Measurements from ENCODE around the gene RAD9A.
A peak's percentile ranks its signal among the peaks of the same experiment; 100 is the strongest.
"Not testable (repeated sequence)": the region's sequence is repeated elsewhere in the genome, so short reads cannot be mapped to it uniquely, and the experiment has no call there.

Gene RAD9A

DNA sequence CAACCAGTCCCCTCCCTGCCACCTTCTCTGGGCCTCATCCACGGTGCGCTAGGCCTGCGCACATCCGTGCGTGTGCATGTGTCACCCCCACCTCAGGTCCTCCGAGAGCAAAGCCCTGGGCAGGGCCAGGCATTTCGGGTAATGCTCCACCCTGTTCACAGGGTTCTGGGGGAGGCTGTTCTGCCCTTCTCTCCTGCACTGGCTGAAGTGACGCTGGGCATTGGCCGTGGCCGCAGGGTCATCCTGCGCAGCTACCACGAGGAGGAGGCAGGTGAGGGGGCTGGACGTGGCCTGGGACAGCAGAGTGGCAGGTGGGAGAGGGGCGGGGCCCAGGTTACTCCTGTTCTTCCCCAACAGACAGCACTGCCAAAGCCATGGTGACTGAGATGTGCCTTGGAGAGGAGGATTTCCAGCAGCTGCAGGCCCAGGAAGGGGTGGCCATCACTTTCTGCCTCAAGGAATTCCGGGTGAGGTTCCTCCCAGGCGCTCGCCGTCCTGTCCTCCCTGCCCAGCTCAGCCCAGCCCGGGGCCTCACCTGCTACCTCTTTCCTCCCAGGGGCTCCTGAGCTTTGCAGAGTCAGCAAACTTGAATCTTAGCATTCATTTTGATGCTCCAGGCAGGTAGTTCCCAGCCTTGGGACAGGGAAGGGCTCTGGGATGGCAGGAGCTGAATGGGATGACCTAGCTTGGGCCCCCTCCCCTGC, 3.9 kb downstream of the RAD9A start:
- DNase-seq (ENCODE audit: low spot score), result no peak

DNA sequence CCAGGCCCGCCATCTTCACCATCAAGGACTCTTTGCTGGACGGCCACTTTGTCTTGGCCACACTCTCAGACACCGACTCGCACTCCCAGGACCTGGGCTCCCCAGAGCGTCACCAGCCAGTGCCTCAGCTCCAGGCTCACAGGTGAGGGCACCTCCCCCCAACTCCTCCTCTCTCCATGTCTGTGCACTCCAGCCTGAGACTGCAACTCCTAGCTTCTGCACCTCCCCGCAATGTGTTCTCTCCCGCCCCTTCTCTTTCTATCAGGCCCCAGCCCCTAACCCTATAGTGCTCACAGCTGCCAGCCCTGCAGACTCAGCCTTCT, 4.4 kb downstream of the RAD9A start:
- no peak for DNase-seq (ENCODE audit: low spot score)

DNA sequence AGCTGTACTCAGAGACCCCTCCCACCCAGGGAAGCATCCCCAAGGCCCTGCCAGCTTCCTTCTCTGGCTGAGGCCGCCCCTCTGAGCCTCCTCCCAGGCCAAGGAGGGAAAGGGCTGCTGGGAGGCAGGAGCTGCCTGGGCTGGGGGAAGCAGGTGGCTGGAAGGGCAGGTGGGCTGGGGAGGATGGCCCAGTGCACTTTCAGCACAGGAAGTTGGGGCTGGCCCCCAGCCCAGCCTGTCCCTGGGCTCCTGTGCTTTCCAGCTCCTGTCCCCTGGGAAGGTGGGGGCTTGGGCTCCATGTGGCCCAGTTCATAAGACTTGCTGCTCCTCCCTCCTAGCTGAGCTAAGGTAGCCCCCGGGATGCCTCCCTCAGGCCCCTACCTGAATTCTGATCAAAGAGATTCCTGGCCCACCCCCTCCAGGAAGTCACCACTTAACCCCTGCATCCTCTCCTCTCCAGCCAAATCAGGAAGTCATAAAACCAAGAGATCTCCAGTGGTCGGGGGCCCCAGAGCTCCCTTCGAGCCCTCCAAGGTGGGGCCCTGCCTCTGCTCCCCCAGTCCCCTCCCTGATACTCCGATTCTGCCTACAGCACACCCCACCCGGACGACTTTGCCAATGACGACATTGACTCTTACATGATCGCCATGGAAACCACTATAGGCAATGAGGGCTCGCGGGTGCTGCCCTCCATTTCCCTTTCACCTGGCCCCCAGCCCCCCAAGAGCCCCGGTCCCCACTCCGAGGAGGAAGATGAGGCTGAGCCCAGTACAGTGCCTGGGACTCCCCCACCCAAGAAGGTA, 5.0 kb downstream of the RAD9A start:
- DNase-seq (ENCODE audit: low spot score), result no peak

DNA sequence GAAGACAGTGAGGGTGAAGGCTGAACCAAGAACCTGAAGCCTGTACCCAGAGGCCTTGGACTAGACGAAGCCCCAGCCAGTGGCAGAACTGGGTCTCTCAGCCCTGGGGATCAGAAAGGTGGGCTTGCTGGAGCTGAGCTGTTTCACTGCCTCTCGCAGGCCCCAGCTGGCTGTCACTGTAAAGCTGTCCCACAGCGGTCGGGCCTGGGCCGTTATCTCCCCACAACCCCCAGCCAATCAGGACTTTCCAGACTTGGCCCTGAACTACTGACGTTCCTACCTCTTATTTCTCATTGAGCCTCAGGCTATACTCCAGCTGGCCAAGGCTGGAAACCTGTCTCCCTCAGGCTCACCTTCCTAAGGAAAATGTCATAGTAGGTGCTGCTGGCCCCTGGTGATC, 5.8 kb downstream of the RAD9A start:
- DNase-seq (ENCODE audit: low spot score), result no peak

DNA sequence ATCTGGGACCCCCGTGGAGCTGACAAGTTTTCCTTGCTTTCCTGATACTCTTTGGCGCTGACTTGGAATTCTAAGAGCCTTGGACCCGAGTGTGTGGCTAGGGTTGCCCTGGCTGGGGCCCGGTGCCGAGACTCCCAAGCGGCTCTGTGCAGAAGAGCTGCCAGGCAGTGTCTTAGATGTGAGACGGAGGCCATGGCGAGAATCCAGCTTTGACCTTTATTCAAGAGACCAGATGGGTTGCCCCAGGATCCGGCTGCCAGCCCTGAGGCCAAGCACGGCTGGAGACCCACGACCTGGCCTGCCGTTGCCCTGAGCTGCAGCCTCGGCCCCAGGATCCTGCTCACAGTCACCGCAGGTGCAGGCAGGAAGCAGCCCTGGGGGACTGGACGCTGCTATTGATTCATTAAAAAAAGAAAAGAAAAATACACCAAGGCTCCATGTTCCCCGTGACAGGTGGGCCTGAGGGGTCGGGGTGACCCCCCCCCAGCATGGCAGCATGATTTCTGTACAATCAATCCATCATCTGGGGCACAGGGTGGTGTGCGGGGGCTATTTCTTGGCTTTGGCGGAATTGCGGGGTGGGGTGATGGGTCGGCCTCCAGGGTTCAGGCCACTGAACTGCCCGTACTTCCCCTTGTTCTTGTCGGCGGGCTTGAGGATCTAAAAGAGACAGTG, 6.3 kb downstream of the RAD9A start:
- no peak for DNase-seq (ENCODE audit: low spot score)

DNA sequence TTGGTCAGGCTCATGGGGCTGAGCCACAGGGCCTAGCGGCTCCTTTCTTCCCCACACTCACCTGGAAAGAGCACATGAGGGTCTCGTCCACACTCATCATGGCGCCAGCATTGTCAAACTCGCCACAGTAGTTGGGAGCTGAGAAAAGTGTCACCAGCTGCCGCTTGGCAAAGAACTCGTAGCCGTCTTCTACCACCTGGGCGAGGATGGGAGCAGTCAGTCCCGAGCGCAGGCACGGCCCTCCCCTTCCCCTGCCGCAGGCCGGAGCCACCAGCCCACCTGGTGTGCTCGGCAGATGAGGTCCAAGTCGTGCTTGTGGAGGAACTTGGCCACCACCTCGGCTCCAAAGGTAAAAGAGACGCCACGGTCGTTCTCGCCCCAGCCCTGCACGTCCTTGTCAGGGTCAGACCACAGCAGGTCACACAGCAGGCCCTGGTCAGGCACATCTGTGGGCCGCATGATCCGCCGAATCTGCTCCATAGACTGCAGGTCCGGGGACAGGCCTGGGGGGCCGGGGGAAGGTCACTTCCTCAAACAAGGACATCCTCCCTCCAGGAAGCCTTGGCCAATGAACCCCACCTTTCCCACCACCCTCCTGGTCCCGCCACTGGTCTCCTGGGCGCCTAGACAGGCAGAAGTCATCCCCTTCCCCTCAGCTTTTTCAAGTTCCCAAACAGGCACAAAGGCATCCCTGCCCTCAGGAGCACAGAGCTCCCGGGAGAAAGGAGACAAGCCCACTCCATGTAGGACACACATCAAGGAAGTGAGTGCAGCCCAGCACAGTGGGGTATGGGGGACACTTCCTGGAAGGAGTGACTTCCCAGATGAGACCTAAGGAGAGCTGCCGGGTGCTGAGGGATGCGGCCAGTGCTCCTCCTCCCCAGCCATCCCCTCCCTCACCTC, 7.1 kb downstream of the RAD9A start:
- DNase-seq (ENCODE audit: low spot score), result no peak

DNA sequence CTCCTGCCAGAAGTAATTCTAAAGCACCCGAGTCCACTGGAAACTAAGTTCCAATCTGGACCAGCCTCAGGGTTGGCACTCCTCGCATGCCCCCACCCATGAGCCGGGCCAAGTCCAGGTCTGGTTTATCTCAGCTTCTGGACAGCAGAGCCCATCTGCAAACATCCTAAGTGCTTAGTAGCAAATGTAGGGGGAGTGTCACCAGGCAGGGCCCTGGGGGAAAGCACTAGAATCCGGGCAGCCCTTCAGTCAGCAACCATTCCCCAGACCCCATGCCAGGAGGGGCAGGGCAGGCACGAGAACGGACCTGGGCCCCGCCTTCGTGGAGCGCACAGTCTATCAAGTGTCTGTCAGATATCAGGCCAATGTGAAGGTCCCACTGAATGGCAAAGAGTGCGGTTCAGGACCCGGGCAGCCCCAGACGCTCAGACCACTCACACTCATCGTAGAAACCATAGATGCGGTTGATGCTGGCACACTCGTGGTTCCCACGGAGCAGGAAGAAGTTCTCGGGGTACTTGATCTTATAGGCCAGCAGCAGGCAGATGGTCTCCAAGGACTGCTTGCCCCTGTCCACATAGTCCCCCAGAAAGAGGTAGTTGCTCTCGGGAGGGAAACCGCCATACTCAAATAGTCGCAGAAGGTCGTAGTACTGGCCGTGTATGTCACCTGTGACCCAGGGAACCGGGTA, 8.6 kb downstream of the RAD9A start:
- no peak for DNase-seq (ENCODE audit: low spot score)

DNA sequence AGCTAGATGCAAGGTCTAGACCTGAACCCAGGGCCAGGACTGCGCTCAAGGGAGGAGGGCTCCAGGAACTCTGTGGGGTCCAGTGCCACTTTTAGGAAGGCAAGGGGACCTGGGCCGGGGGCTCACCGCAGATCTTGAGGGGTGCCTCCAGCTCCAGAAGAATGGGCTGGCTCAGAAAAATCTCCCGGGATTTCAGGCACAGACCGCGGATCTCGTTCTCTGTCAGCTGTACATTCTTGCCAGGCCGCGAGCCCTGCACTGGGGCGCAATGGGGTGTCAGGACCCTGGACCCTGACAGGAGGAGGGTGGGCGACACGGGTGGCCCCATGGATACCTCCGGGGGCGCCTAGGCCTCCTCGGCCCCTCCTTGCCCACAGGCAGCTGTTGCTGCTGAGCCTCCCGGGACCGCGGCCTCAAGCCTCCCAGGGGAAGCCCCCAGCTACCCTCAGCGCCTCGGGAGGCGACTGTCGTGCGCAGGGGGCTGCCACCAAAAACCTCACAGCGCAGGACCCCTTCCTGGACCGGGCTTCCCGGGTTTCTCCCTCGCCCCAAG, 9.2 kb downstream of the RAD9A start:
- DNase-seq (ENCODE audit: low spot score), result no peak

DNA sequence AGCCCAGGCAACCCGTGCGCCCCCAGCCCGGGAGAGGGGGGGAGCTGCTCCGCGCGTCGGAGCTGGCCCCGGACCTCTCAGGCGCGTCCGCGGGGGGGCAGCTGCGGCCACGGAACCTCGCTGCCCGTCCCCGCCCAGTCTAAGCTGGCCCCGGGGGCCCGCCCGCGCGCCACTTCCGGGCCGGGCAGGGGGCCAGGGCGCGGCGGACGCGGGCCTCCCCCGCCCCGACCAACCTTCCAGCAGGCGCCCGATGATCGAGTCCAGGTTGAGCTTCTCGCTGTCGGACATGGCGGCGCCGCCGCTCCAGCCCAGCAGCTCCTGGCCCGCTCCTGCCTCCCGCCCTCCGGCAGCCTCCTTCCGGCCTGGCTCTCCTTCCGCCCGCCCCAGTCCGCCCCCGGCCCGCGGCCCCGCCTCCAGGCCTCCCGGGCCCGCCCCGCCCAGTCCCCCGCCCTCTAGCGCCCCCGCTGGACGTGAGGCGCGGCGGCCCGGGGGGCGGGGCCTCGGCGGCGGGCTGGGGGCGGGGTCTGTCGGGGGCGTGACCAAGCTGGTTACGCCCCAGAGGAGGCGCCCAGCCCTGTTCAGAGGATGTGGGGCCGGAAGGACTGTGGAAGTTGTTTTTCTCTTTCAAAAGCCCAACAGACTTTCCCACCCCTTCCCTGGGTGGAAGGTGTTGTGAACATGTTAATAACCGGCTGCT, 9.9 kb downstream of the RAD9A start, which contains the start of gene PPP1CA:
Gene PPP1CA (minus strand): TSS at position 364 of the 697 bp plus-strand sequence. CDS start 76 bp downstream, at position 288.
- peak; percentile 83 for DNase-seq (ENCODE audit: low spot score)

DNA sequence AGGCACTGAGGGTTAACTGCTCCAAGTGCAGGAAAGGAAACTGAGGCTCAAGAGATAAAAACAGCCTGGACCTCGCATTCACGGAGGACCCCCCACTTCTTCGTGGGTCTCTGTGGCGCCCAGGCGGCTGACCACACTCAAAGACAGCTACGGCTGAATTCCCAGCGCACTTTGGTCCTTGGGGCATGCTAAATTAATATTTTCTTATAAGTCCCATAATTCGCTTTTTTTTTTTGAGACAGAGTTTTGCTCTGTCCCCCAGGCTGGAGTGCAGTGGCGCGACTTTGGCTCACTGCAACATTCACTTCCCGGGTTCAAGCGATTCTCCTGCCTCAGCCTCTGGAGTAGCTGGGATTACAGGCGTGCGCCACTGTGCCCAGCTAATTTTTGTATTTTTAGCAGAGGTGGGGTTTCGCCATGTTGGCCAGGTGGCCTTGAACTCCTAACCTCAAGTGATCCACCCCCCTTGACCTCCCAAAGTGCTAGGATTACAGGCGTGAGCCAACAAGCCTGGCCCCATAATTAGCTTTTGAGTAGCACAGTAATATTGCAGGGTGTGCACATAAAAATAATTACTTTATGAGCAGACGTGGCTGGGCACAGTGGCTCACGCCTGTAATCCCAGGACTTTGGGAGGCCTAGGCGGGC, 10.5 kb downstream of the RAD9A start:
- DNase-seq (ENCODE audit: low spot score), result not testable (repeated sequence)

DNA sequence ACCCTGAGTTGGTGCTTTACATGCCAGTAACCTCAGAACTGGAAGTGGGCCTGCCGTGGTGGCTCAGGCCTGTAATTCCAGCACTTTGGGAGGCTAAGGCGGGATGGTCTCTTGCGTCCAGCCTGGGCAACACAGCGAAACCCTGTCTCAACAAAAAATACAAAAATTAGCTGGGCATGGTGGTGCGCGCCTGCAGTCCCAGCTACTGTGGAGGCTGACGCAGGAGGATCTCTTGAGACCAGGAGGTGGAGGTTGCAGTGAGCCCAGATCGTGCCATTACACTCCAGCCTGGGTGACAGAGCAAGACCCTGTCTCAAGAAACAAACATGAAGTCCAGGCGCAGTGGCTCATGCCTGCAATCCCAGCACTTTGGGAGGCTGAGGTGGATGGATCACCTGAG, 11.3 kb downstream of the RAD9A start:
- not testable (repeated sequence) for DNase-seq (ENCODE audit: low spot score)

DNA sequence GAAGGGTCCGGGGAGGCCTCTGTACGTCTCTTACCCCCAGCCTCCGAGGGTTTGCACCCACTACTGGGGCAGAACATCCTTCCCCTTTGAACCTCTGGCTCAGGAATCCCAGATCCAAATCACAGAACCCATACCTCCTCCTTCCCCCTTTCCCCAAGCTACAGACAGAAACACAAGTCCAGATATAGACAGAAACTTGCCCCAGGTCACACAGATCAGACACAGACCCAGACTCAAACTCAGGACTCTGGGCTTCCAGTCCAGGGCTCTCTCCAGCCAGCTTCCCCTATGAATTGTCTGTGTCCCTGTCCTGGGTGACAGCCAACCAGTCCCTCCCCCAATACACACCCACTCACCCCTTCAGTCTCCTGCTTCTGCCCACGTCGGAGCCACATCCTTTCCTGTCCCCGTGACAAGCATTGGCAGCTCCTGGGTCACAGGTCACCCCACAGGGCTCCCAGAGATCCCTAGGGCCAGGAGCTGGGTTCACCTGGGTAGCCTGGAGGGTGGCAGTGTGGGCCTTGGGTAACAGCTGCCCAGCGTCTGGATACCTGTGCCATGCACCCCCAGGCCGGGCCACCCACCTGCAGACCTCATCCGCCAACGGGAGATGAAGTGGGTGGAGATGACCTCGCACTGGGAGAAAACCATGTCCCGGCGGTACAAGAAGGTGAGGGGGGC, 12.9 kb downstream of the RAD9A start:
- no peak for DNase-seq (ENCODE audit: low spot score)

DNA sequence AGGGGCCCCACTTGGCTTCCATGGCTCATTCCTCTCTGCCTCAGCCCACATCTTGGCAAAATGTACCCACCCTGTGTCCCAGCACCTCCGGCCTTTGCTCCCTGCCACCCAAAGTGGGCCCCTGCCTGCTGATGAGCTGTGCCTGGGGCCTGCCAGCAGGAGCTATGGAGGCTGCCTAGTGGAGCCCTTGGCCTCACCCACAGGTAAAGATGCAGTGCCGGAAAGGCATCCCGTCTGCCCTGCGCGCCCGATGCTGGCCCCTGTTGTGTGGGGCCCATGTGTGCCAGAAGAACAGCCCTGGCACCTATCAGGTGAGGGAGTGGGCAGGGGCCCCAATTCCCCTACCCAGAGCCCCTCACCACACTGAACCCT, 13.4 kb downstream of the RAD9A start:
- no peak for DNase-seq (ENCODE audit: low spot score)

DNA sequence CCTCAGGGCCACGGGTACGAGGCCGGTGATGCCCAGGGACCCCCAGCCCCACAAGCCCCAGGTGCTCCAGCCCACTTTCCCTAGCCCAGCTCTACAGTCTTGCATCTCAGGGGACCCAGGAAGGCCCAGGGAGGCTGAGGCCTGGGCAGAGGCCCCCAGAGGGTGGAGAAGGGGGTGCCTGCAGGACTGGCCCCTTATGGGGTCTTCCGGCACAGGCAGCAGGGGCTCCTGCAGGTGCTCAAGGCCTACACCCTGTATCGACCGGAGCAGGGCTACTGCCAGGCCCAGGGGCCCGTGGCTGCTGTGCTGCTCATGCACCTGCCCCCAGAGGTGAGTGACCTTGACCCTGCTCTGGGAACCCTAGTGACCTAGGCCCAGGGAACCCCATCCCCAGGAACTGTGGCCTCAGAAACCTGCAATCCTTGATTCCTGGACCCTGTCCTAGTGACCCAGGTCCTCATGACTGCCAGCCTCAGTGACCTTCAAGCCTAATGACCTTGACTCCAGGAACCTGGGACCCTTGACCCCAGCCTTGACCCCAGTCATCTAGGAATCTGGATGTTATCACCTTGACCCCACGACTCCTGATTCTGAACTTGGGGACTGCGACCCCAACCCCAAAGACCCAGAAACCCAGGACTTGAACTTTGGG, 14.0 kb downstream of the RAD9A start:
- no peak for DNase-seq (ENCODE audit: low spot score)

DNA sequence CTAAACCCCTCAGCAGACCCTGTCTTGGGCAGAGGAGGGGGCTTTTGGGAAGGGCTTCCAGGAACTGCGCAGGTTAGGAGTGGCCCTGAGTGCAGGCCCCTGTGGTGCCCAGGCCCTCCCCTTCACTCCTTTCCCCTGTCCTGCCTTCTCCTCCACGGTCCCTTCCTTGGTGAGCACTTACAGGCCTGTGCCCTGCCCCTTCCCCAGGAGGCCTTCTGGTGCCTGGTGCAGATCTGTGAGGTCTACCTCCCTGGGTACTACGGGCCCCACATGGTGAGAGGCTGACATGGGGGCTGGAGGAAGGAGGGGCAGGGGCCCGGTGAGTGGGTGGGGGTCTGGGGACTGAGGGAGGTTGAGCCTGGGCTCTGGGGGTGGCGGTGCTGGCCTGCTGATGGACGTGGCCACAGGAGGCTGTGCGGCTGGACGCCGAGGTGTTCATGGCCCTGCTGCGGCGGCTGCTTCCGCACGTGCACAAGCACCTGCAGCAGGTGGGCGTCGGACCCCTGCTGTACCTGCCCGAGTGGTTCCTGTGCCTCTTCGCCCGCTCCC, 14.7 kb downstream of the RAD9A start:
- no peak for DNase-seq (ENCODE audit: low spot score)

DNA sequence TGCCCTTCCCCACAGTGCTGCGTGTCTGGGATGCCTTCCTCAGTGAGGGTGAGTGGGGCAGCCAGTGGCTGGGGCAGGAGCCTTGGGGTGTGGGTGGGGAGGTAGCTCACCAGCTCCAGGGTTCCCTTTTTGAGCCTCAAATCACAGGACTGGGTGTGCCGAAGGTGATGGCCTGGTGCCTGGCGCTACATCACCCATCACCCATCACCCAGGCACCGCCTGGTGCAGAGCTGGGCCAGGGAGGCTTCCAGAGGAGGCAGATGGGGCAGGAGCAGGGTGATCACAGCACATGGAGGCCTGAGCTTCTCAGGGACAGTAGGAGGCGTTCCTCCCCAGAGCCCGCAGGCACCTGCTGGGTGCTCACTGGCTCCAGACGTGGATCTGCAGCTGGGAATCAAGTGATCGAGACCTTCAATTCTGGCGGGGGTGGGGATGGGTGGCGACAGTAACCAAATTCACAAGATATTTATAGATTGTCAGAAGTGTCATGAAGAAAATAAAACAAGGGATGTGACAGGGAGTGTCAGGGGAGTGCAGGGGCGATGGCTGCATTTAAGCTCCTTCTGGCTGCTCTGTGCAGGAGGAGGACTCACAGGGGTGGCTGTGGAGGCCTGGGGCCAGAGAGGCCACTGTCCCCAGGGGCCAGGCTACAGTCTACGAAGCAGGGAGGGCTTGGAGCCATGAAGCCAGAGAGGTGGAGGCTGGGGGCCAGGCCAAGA, 15.3 kb downstream of the RAD9A start:
- no peak for DNase-seq (ENCODE audit: low spot score)

DNA sequence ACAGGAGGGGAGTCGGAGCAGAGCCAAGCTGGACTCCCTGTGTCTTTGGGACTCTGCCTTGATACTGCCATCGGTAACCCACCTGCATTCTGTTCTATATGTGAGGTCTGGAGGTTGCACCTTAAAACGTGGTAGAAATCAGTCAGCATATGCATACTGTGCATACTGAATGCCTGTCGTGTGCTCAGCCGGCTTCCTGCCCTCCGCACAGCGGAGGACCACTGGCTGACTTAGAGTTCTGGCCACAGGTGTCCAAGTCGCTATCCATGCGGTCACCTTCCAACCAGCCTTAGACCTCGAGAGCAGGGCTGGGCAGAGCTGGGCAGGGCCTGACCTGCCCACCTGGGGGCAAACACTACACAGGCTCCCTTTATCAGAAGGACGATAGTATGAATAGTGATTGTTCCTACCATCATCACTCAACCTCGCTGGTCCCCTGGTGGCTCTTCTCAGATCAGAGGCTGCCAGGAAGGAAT, 15.9 kb downstream of the RAD9A start:
- DNase-seq (ENCODE audit: low spot score), result no peak
